HG03342 (cell line): ENCODE data around the gene APOL5.
"Not testable (repeated sequence)": the region's sequence is repeated elsewhere in the genome, so short reads cannot be mapped to it uniquely, and the experiment has no call there.

ENCODE experiments used
- ATAC-seq: cut with Tn5 transposase; IDR thresholded peaks from one replicate; pipeline ENCODE4 v1.9.1; 2021; ENCODE audit warnings: mild to moderate bottlenecking, moderate library complexity; ENCODE audit not compliant: unreplicated experiment

The APOL5 gene

GRCh38 chr22:35708917-35709316 lies 8.8 kb upstream of the APOL5 start:
- ATAC-seq, result no peak

DNA sequence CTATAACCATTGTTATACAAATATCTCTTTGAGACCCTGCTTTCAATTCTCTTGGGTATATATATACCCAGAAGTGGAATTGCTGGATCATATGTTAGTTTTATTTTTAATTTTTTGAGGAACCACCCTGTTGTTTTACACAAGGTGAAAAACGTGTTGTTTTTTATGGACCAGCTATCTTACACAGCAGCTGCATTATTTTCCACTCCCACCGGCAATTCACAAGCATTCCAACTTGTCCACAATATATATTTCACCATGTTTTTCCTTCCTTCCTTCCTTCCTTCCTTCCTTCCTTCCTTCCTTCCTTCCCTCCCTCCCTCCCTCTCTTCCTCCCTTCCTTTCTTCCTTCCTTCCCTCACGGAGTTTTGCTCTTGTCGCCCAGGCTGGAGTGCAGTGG lies 6.3 kb upstream of the APOL5 start:
- no peak for ATAC-seq

DNA sequence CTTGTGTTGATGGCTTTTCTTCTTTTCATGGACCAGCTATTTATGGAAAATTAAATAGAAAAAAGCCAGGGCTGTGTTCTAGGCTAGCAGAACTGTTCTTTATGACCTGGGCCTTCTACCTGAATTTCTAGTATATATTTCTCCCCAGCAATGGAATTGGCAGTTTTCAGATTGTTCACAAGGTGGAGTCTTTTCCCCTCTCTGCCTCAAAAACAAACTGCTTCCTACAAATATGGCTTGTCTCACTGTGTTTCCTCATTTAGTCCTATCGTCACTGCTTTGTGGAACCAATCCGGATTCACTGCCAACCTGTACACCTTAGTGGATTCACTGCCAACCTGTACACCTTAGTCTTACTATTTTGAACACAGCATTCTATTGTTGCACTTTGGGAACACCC lies 5.0 kb upstream of the APOL5 start:
- ATAC-seq, result no peak

GRCh38 chr22:35719212-35719875 lies 1.7 kb downstream of the APOL5 start:
- no peak for ATAC-seq

GRCh38 chr22:35721960-35722359 lies 4.3 kb downstream of the APOL5 start:
- no peak for ATAC-seq

- no peak for ATAC-seq
Measured at GRCh38 chr22:35725521-35725920, 7.8 kb downstream of the APOL5 start.

GRCh38 chr22:35726398-35726797 lies 8.7 kb downstream of the APOL5 start:
- no peak for ATAC-seq

DNA sequence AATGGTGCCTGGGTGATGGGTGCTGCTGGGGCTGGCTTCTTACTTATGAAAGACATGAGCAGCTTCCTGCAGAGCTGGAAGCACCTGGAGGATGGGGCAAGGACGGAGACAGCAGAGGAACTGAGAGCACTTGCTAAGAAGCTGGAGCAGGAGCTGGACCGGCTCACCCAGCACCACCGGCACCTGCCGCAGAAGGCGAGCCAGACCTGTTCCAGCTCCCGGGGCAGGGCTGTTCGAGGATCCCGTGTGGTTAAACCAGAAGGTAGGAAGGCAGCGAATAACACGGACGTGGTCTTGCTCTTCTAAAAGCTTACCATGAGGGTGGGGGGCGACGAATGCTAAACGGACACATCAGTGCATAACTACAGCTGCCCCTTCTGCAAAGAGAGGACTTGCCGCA lies 9.3 kb downstream of the APOL5 start:
- no peak for ATAC-seq

DNA sequence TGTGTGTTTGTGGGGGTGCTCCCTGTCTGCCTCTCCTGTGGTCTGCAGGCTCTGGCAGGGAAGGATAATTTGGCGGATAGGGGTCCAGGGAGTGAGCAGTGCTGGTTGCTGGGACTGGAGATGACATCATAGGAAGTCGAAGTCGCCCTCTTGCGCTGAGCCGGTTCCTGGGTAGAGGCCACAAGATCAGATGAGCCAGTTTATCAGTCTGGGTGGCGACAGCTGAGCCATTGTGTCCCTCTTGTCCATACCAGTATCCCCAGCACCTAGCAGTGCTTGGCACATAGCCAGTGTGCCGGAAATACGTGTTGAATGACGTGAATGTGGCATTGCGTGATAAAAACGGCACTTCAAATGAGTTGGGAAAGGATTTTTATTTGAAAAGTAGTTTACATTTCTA lies 9.8 kb downstream of the APOL5 start:
- ATAC-seq, result no peak

- no peak for ATAC-seq
Measured at GRCh38 chr22:35728639-35729308, 11.1 kb downstream of the APOL5 start.

DNA sequence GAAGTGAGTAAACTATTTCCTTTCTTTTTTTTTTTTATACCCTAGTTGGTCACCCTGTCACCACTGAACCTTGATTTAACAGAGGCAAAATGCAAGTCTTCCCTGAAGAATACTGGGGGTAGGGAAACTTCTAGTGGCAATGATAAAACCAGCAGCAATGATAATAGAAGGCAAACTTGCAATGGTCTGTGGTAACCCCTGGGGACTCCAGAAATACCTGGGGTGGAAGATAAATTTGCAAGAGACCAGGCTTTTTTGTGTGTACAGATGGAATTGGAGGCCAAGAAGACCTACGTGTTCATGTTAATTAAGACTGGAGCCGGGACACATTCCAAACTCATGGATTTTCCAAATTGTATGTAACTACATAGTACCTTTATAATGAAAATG lies 11.6 kb downstream of the APOL5 start:
- no peak for ATAC-seq

DNA sequence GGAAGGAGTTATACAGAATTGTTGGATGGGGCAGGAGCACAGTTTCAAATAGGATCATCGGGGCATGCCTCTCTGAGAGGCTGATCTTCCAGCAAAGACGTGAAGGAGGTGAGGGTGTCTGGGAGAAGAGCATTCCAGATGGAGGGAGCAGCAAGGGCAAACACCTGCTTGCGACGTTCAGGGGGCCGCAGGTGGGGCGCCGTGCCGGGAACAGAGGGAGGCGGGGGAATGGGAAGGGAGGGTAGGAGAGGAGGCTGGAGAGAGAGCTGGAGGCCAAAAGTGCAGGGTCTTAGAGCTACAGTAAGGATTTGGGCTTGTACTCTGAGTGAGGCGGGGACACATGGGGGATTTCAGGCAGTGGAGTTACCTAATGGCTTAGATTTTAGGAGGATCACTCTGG lies 13.6 kb downstream of the APOL5 start:
- ATAC-seq, result no peak

DNA sequence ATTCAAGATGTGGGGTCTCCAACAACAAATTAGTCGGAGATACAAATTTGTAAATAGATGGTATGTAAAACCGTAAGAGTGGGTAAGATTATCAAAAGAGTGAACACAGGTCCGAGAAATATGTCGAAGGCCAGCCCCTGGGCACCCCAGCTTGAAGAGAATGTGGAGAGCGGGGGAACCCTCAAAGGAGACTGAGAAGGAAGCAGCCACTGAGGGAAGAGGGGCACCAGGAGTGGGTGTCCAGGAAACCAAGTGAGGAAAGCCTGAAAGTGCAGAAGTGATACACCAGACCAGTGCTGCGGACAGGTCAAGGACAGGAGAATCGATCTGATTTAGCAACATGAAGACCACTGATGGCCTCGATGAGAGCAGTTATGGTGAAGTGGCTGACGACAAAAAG lies 14.4 kb downstream of the APOL5 start:
- no peak for ATAC-seq

GRCh38 chr22:35733036-35733435 lies 15.4 kb downstream of the APOL5 start:
- ATAC-seq, result no peak

- ATAC-seq, result no peak
Measured at GRCh38 chr22:35733791-35734516, 16.3 kb downstream of the APOL5 start.

GRCh38 chr22:35734517-35734827 lies 16.8 kb downstream of the APOL5 start:
- ATAC-seq, result no peak

- no peak for ATAC-seq
Measured at GRCh38 chr22:35735542-35735941, 17.9 kb downstream of the APOL5 start.

DNA sequence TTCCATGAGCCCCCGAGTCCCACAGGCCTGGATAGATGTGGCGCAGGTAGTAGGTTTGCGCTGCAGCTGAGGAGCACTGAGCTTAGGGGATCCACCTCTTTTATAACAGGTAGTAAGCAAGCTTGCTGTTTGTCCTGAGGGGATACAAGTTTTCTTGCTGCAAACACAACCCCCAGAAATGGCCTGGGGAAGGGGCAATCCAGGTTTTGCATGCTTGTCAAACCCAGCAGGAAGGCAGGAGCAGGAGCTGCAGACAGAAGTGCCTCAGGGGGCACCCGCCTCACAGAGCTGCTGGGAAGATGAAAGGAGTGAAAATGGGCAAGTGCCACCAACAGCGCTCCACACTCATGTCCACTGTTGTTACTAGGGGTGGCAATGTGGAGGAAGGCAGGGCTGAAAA lies 18.5 kb downstream of the APOL5 start:
- no peak for ATAC-seq

DNA sequence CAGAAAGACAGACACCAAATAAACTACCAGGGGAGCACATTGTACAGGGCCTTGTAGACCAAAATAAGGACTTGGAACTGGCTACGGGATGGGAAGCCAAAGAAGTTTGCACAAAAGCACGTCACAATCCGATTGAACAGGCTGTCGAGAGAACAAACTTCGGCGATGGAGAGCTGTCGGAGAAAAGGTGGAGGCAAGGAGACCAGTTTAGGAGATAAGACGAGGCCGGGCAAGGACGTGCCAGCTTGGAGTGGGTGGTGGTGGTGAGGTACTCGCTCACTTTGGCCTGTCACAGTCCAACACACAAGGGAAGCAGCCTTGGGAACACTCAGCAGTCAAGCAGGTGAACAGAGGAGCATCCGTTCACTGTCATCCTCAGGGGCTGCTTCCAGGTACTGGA lies 19.0 kb downstream of the APOL5 start:
- ATAC-seq, result no peak

- not testable (repeated sequence) for ATAC-seq
Measured at GRCh38 chr22:35737886-35738285, 20.2 kb downstream of the APOL5 start.

GRCh38 chr22:35739076-35739930 lies 21.6 kb downstream of the APOL5 start:
- ATAC-seq, result no peak
